Chondrocyte (in vitro differentiated cells): Measurements from ENCODE around the gene ACKR4. TPM values are rescaled to one million over a fixed set of nuclear protein-coding genes. Genes with fewer than 3 reads are reported as not detected.
A peak's percentile ranks its signal among the peaks of the same experiment; 100 is the strongest.

Source experiments
- DNase-seq: peaks from one replicate; pipeline ENCODE4 v3.0.0; 2021; ENCODE audit warnings: mixed read lengths, low spot score
- H3K27ac Mint-ChIP-seq: one replicate; pipeline ENCODE4 v1.8.0; 2021; ENCODE audit warnings: mild to moderate bottlenecking, moderate library complexity, mixed read lengths; ENCODE audit not compliant: unreplicated experiment
- H3K27me3 Mint-ChIP-seq: 2 replicates; pipeline ENCODE4 v1.8.0; 2021; ENCODE audit warnings: low read depth, mixed read lengths
- H3K36me3 Mint-ChIP-seq: 2 replicates; pipeline ENCODE4 v1.8.0; 2021; ENCODE audit warnings: low read depth, mixed read lengths
- H3K4me1 Mint-ChIP-seq: 2 replicates; pipeline ENCODE4 v1.8.0; 2021; ENCODE audit warnings: low read depth, mild to moderate bottlenecking, mixed read lengths
- H3K4me3 Mint-ChIP-seq: one replicate; pipeline ENCODE4 v1.8.0; 2021; ENCODE audit warnings: mild to moderate bottlenecking, moderate library complexity, mixed read lengths; ENCODE audit not compliant: unreplicated experiment
- H3K9me3 Mint-ChIP-seq: 2 replicates; pipeline ENCODE4 v1.8.0; 2021; ENCODE audit warnings: low read depth, mixed read lengths
- total RNA-seq: library from RNA; stranded (reverse); gene quantifications from 3 replicates; pipeline ENCODE4 v1.2.1, GENCODE V29; 2021
- TF ChIP-seq, protein P1 (sequence below): fragments of 200-600 bp; sonication (generic); IDR thresholded peaks from 2 replicates; pipeline ENCODE4 v1.5.0; 2021; ENCODE audit warnings: antibody characterized with exemption, mild to moderate bottlenecking, moderate library complexity

The ACKR4 gene
- total RNA-seq, 1 donor from 2014 or later, result not detected

DNA sequence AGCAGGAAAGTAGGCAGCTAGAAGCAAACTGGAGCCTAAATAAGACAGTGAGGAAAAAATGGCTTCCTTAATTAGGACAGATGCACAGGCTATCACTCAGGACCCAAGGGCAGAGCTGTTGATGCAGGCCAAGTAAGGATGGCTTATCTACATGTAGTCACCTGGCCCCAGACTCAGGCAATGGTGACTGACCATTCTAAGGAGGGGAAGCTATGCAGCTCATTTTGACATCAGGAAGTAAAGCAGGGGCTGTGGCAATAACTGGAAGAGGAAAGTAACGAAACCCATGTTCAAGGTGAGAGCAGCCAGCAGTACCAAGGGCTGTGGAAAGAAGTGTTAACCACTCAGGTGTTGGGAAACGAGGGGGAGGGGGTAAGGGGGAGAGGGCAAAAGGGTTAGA lies 46.3 kb downstream of the ACKR4 start:
- Mint-ChIP-seq H3K9me3 (no peaks in the 10 kb centered on the region), H3K27me3 (no peaks in the 10 kb centered on the region), H3K4me3 (no peak overlapping the region), H3K27ac (peak overlapping the region; percentile 41), H3K36me3 (peaks cover 8% of the 10 kb centered on the region), H3K4me1 (no peaks in the 10 kb centered on the region)
- no peak for DNase-seq
- TF ChIP-seq, protein P1, sequence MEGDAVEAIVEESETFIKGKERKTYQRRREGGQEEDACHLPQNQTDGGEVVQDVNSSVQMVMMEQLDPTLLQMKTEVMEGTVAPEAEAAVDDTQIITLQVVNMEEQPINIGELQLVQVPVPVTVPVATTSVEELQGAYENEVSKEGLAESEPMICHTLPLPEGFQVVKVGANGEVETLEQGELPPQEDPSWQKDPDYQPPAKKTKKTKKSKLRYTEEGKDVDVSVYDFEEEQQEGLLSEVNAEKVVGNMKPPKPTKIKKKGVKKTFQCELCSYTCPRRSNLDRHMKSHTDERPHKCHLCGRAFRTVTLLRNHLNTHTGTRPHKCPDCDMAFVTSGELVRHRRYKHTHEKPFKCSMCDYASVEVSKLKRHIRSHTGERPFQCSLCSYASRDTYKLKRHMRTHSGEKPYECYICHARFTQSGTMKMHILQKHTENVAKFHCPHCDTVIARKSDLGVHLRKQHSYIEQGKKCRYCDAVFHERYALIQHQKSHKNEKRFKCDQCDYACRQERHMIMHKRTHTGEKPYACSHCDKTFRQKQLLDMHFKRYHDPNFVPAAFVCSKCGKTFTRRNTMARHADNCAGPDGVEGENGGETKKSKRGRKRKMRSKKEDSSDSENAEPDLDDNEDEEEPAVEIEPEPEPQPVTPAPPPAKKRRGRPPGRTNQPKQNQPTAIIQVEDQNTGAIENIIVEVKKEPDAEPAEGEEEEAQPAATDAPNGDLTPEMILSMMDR, result no peak

DNA sequence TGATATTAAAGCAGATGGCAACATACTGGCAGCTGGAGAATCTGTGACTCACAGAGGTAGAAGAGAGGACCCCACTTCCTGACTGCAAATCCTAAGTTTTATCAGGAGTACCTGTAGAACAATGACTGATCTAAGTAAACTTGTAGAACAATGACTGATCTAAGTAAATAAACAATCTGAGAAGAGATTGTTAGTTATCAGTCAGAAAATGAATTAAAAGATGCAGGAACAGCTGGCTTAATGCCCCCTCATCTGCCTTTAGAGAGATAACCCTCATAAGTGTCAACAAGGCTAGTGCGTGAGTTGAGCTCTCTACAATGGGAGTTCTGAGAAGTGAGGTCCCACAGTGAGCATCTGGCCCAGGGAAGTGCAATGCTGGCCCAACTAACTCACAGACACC lies 48.0 kb downstream of the ACKR4 start:
- no peak for DNase-seq
- Mint-ChIP-seq H3K4me3 (no peak overlapping the region), H3K9me3 (no peaks in the 10 kb centered on the region), H3K4me1 (no peaks in the 10 kb centered on the region), H3K27me3 (no peaks in the 10 kb centered on the region), H3K36me3 (peaks cover 2% of the 10 kb centered on the region), H3K27ac (no peak overlapping the region)
- TF ChIP-seq, protein P1, result no peak

DNA sequence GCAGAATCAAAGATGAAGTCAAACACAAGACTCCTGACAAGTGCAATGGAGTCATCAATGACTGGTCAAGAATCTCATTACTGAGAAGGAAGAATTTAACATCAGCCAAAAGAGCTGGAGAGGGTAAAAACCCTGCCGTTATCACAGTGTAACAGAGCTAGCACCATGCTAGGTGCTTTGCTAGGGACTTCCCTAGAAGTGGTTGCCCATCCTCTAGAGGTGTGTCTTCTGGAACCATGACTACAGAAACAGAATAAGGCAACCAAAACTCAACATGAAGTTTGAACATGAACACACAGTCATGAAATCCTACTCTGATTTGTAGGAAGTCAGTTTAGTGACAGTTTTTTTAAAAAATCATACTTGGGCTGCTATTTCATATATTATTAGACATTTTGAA lies 53.1 kb downstream of the ACKR4 start:
- H3K36me3 Mint-ChIP-seq, result no peaks in the 10 kb centered on the region
- DNase-seq, result no peak
- TF ChIP-seq, protein P1, result no peak
- no peaks in the 10 kb centered on the region for H3K27me3 Mint-ChIP-seq
- no peak overlapping the region for H3K4me3 Mint-ChIP-seq
- no peak overlapping the region for H3K27ac Mint-ChIP-seq
- H3K9me3 Mint-ChIP-seq, result no peaks in the 10 kb centered on the region
- H3K4me1 Mint-ChIP-seq, result no peaks in the 10 kb centered on the region

Other genes with a start within 250 kb of the ACKR4 start
- gene DNAJC13, start 179.8 kb upstream of the ACKR4 start, total RNA-seq, result 49.1 to 61.4 TPM (median 51.8 TPM) in 3 replicates
- gene ACAD11, start 62.5 kb downstream of the ACKR4 start, total RNA-seq, result 16.8 to 21.3 TPM (median 17.2 TPM) in 3 replicates
- gene UBA5, start 63.1 kb downstream of the ACKR4 start, total RNA-seq, result 32.4 to 38.2 TPM (median 37.9 TPM) in 3 replicates
- gene NPHP3, start 125.1 kb downstream of the ACKR4 start, total RNA-seq, result 20.5 to 24.7 TPM (median 24.6 TPM) in 3 replicates